H9 (cell line): ENCODE data around the gene UVSSA. TPM values are rescaled to one million over a fixed set of nuclear protein-coding genes. Genes with fewer than 3 reads are reported as not detected.

Experiments
- DNase-seq: peaks from one replicate; pipeline ENCODE4 v3.0.0-alpha.2; 2017
- H2AFZ ChIP-seq: one replicate; pipeline ENCODE4 v1.6.1; 2013; ENCODE audit warnings: mild to moderate bottlenecking, low read length, control low read depth, moderate library complexity
- H2AK5ac ChIP-seq: 2 replicates; pipeline ENCODE4 v1.6.1; 2013; ENCODE audit warnings: low read length, control low read depth, mixed read lengths; ENCODE audit not compliant: insufficient read length
- H2BK120ac ChIP-seq: one replicate; pipeline ENCODE4 v1.6.1; 2013; ENCODE audit warnings: low read depth, mild to moderate bottlenecking, low read length, control low read depth, inconsistent platforms; ENCODE audit not compliant: poor library complexity, severe bottlenecking
- H2BK12ac ChIP-seq: 2 replicates; pipeline ENCODE4 v1.6.1; 2013; ENCODE audit warnings: low read length, control low read depth, mixed read lengths, low read depth; ENCODE audit not compliant: insufficient read length
- H2BK15ac ChIP-seq: 2 replicates; pipeline ENCODE4 v1.6.1; 2013; ENCODE audit warnings: low read depth, low read length, control low read depth
- H2BK20ac ChIP-seq: one replicate; pipeline ENCODE4 v1.6.1; 2013; ENCODE audit warnings: low read depth, mild to moderate bottlenecking, low read length, control low read depth, inconsistent platforms; ENCODE audit not compliant: poor library complexity, severe bottlenecking
- H2BK5ac ChIP-seq: 2 replicates; pipeline ENCODE4 v1.6.1; 2013; ENCODE audit warnings: low read length, control low read depth, mixed read lengths; ENCODE audit not compliant: insufficient read length
- H3K14ac ChIP-seq: 2 replicates; pipeline ENCODE4 v1.6.1; 2013; ENCODE audit warnings: low read length, control low read depth; ENCODE audit not compliant: insufficient read depth
- H3K18ac ChIP-seq: 2 replicates; pipeline ENCODE4 v1.6.1; 2013; ENCODE audit warnings: low read depth, mild to moderate bottlenecking, mixed read lengths, low read length, control low read depth; ENCODE audit not compliant: insufficient read length
- H3K23ac ChIP-seq: 2 replicates; pipeline ENCODE4 v1.6.1; 2013; ENCODE audit warnings: low read length, control low read depth, mixed read lengths, low read depth; ENCODE audit not compliant: insufficient read length
- H3K23me2 ChIP-seq: 2 replicates; pipeline ENCODE4 v1.6.1; 2013; ENCODE audit warnings: low read depth, mild to moderate bottlenecking, mixed read lengths, low read length, control low read depth; ENCODE audit not compliant: insufficient read length, poor library complexity, severe bottlenecking
- H3K27ac ChIP-seq: 2 replicates; pipeline ENCODE4 v1.5.1; 2013; ENCODE audit warnings: low read length, control low read depth, mixed read lengths, low read depth; ENCODE audit not compliant: insufficient read length
- H3K27me3 ChIP-seq: 2 replicates; pipeline ENCODE4 v1.6.1; 2013; ENCODE audit warnings: low read length, control low read depth, inconsistent platforms; ENCODE audit not compliant: insufficient read depth
- H3K4ac ChIP-seq: 2 replicates; pipeline ENCODE4 v1.6.1; 2013; ENCODE audit warnings: low read depth, mild to moderate bottlenecking, control low read depth, inconsistent platforms, low read length, moderate library complexity
- H3K4me1 ChIP-seq: 2 replicates; pipeline ENCODE4 v1.6.1; 2013; ENCODE audit warnings: low read length, control low read depth, inconsistent platforms; ENCODE audit not compliant: insufficient read depth
- H3K4me2 ChIP-seq: 2 replicates; pipeline ENCODE4 v1.6.1; 2013; ENCODE audit warnings: low read length, control low read depth, mixed read lengths; ENCODE audit not compliant: insufficient read length, insufficient read depth
- H3K56ac ChIP-seq: 2 replicates; pipeline ENCODE4 v1.6.1; 2013; ENCODE audit warnings: low read depth, mild to moderate bottlenecking, mixed read lengths, low read length, control low read depth; ENCODE audit not compliant: insufficient read length
- H3K79me1 ChIP-seq: 2 replicates; pipeline ENCODE4 v1.6.1; 2013; ENCODE audit warnings: low read depth, mild to moderate bottlenecking, moderate library complexity, low read length, control low read depth, inconsistent platforms; ENCODE audit not compliant: insufficient read depth, poor library complexity, severe bottlenecking
- H3K79me2 ChIP-seq: 2 replicates; pipeline ENCODE4 v1.6.1; 2013; ENCODE audit warnings: low read length, control low read depth, inconsistent platforms; ENCODE audit not compliant: insufficient read depth
- H3K9ac ChIP-seq: 2 replicates; pipeline ENCODE4 v1.6.1; 2013; ENCODE audit warnings: low read length, control low read depth, mixed read lengths; ENCODE audit not compliant: insufficient read length; ENCODE audit errors: extremely low read depth
- H3K9me3 ChIP-seq: one replicate; pipeline ENCODE4 v1.6.1; 2013; ENCODE audit warnings: low read depth, low read length, inconsistent platforms; ENCODE audit not compliant: control insufficient read depth
- H3T11ph ChIP-seq: one replicate; pipeline ENCODE4 v1.6.1; 2013; ENCODE audit warnings: mild to moderate bottlenecking, low read length, control low read depth, inconsistent platforms
- H4K20me1 ChIP-seq: one replicate; pipeline ENCODE4 v1.6.1; 2013; ENCODE audit not compliant: control insufficient read depth, insufficient read length, insufficient read depth
- H4K5ac ChIP-seq: 2 replicates; pipeline ENCODE4 v1.6.1; 2013; ENCODE audit warnings: low read depth, mild to moderate bottlenecking, mixed read lengths, low read length, control low read depth; ENCODE audit not compliant: insufficient read length
- H4K8ac ChIP-seq: replicated peaks from 2 replicates; pipeline ENCODE4 v1.6.1; 2013; ENCODE audit warnings: low read length, control low read depth, mixed read lengths, low read depth; ENCODE audit not compliant: insufficient read length
- H4K91ac ChIP-seq: 2 replicates; pipeline ENCODE4 v1.6.1; 2013; ENCODE audit warnings: low read depth, mild to moderate bottlenecking, moderate library complexity, mixed read lengths, low read length, control low read depth; ENCODE audit not compliant: insufficient read length
- H3K27ac Mint-ChIP-seq, 3 experiments: 2 replicates in 2 of 3; 3 replicates in 1 of 3; pipeline ENCODE4 v1.8.0; 2020 to 2021; ENCODE audit warnings: mixed read lengths in 3 of 3, mild to moderate bottlenecking in 1 of 3, moderate library complexity in 1 of 3
- H3K27me3 Mint-ChIP-seq: 2 replicates; pipeline ENCODE4 v1.8.0; 2021; ENCODE audit warnings: low read depth, mild to moderate bottlenecking, moderate library complexity, mixed read lengths
- H3K36me3 Mint-ChIP-seq, 3 experiments: 2 replicates in 2 of 3; 3 replicates in 1 of 3; pipeline ENCODE4 v1.8.0; 2020 to 2021; ENCODE audit warnings: low read depth in 3 of 3, mixed read lengths in 3 of 3; ENCODE audit not compliant: insufficient read depth in 1 of 3
- H3K4me1 Mint-ChIP-seq, 2 experiments: 2 replicates each; pipeline ENCODE4 v1.8.0; 2020; ENCODE audit warnings: mixed read lengths in 2 of 2
- H3K4me3 Mint-ChIP-seq, 2 experiments: 2 replicates in 1 of 2; 3 replicates in 1 of 2; pipeline ENCODE4 v1.8.0; 2020 to 2021; ENCODE audit warnings: mild to moderate bottlenecking in 2 of 2, mixed read lengths in 2 of 2, moderate library complexity in 1 of 2
- H3K9me3 Mint-ChIP-seq, 2 experiments: 2 replicates in 1 of 2; 3 replicates in 1 of 2; pipeline ENCODE4 v1.8.0; 2020; ENCODE audit warnings: mild to moderate bottlenecking in 2 of 2, mixed read lengths in 2 of 2, moderate library complexity in 1 of 2
- WGBS: extraction: QIAGEN DNeasy Blood & Tissue Kit; methylation state at CpG from one replicate; pipeline ENCODE4 v1.1.7; 2013; ENCODE audit warnings: missing lambda C conversion rate, low lambda C conversion rate, mixed read lengths; ENCODE audit not compliant: insufficient read length; ENCODE audit errors: extremely low coverage; 5-methylcytosine and 5-hydroxymethylcytosine counted together
- total RNA-seq: library from RNA; stranded (reverse); gene quantifications from 2 replicates; pipeline ENCODE4 v1.2.1, GENCODE V29; 2021
- TF ChIP-seq, protein P1 (sequence below): fragments of 200-600 bp; sonication (generic); conservative IDR thresholded peaks from 3 replicates; pipeline ENCODE4 v1.8.0; 2021; ENCODE audit warnings: antibody characterized with exemption, mild to moderate bottlenecking

Gene UVSSA
- total RNA-seq, 1 experiment from 2014 or later = 15.9 TPM

DNA sequence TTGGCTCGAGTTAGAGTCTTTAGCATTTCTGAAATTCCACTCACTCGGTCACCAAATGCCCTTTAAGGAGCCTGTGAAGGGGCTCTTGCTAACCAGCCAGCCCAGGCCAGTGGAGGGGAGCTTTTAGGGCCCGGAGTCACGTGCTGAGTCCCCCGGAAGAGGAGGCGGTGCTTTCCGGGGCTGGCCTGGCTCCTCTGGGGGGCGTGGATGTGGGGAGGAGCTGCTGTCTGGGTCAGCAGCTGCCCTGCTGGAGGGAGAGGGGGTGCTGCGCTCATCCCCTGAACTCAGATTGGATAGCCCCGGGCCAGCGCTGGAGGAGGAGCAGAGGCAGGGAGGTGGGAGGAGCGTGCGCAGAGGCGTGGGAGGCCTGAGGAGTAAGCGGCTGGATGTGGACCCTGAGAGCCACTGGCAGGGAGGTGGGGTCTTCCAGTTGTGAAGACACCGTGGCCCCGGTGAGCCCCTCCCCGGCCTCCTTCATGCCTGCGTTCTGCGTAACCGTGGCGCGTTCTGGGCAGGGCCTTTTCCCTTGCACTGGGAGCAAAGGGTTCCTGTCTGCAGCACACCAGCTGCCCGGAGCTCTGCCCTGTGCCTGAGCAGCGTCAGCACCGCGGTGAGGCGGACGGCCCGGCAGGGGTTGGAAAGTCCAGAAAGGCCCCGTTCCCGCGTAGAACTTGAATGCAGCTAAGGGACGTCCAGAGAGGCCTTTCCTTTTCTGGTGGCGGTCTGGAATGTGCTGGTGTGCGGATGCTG lies 37.6 kb upstream of the UVSSA start:
- peaks cover 17% of the 10 kb centered on the region for H3K79me2 ChIP-seq
- peaks cover 3% of the 10 kb centered on the region; the same call in 1 of the 2 replicates for H3K4me1 ChIP-seq
- H2BK12ac ChIP-seq = no peak overlapping the region
- Mint-ChIP-seq H3K27me3 (no peaks in the 10 kb centered on the region), H3K36me3 (peaks cover 25 to 35% (median 34%) of the 10 kb centered on the region in 3 experiments), H3K4me1 (peaks cover 16 to 19% of the 10 kb centered on the region in 2 experiments), H3K27ac (peak overlapping the region; percentile 74 to 97 (median 87); a peak in 6 of 7 replicates), H3K4me3 (peak overlapping the region; percentile 36 to 71), H3K9me3 (peaks cover 3 to 7% of the 10 kb centered on the region in 2 experiments; a peak in 3 of 5 replicates)
- TF ChIP-seq, protein P1, sequence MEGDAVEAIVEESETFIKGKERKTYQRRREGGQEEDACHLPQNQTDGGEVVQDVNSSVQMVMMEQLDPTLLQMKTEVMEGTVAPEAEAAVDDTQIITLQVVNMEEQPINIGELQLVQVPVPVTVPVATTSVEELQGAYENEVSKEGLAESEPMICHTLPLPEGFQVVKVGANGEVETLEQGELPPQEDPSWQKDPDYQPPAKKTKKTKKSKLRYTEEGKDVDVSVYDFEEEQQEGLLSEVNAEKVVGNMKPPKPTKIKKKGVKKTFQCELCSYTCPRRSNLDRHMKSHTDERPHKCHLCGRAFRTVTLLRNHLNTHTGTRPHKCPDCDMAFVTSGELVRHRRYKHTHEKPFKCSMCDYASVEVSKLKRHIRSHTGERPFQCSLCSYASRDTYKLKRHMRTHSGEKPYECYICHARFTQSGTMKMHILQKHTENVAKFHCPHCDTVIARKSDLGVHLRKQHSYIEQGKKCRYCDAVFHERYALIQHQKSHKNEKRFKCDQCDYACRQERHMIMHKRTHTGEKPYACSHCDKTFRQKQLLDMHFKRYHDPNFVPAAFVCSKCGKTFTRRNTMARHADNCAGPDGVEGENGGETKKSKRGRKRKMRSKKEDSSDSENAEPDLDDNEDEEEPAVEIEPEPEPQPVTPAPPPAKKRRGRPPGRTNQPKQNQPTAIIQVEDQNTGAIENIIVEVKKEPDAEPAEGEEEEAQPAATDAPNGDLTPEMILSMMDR = no peak
- peaks cover 19% of the 10 kb centered on the region for H3K79me1 ChIP-seq
- H3K27ac ChIP-seq = peak overlapping the region; percentile 72
- no peak overlapping the region for H2BK120ac ChIP-seq
- H3K27me3 ChIP-seq = no peaks in the 10 kb centered on the region
- H3K56ac ChIP-seq = no peak overlapping the region
- no peak overlapping the region for H4K5ac ChIP-seq
- no peak overlapping the region for H2AFZ ChIP-seq
- H3K9ac ChIP-seq = peak overlapping the region; percentile 23
- no peak overlapping the region for H3K4ac ChIP-seq
- no peak overlapping the region for H2BK20ac ChIP-seq
- no peak overlapping the region for H4K8ac ChIP-seq
- H3K18ac ChIP-seq = no peak overlapping the region
- H3K9me3 ChIP-seq = no peaks in the 10 kb centered on the region
- no peak overlapping the region for H4K91ac ChIP-seq
- no peak overlapping the region for H3K23ac ChIP-seq
- H3K23me2 ChIP-seq = peaks cover 5% of the 10 kb centered on the region
- H3K14ac ChIP-seq = no peak overlapping the region
- no peak overlapping the region for H2BK5ac ChIP-seq
- peaks cover 2% of the 10 kb centered on the region for H4K20me1 ChIP-seq
- no peak overlapping the region for H2AK5ac ChIP-seq
- H3T11ph ChIP-seq = no peak overlapping the region
- no peak overlapping the region for H2BK15ac ChIP-seq
- peak overlapping the region; percentile 32 for H3K4me2 ChIP-seq
- WGBS = no CpG with 5 or more reads among the region's 36 CpGs
- peak; percentile 99 for DNase-seq
